CD8-positive, alpha-beta memory T cell (primary cell): ENCODE results near the gene SECISBP2L. TPM values are rescaled to one million over a fixed set of nuclear protein-coding genes. Genes with fewer than 3 reads are reported as not detected.

Experiments
- CTCF ChIA-PET: fragments of 350-600 bp; sonication (Branson Sonifier 250); formaldehyde crosslinking; loops from one replicate; lab custom pipeline; 2021; ENCODE audit warnings: antibody characterized with exemption; lab: Charles Lee
- POLR2A ChIA-PET: fragments of 350-600 bp; sonication (Branson Sonifier 250); formaldehyde crosslinking; loops from one replicate; lab custom pipeline; 2021; ENCODE audit warnings: antibody characterized with exemption; lab: Charles Lee
- DNase-seq, 5 donors: peaks; one replicate each; pipeline versions ENCODE4 v3.0.0 to v3.0.0-alpha.2; 2020 to 2022; ENCODE audit warnings: mixed read lengths in 1 of 5
- H3K27ac ChIP-seq: one replicate; pipeline ENCODE4 v1.7.0; 2013; ENCODE audit warnings: low read depth, mild to moderate bottlenecking, low read length, moderate library complexity
- H3K27me3 ChIP-seq: 2 replicates; pipeline ENCODE4 v1.7.0; 2013; ENCODE audit warnings: low read length, mild to moderate bottlenecking; ENCODE audit not compliant: insufficient read depth, poor library complexity, severe bottlenecking
- H3K36me3 ChIP-seq: 2 replicates; pipeline ENCODE4 v1.7.0; 2013; ENCODE audit warnings: mild to moderate bottlenecking, low read length, moderate library complexity; ENCODE audit not compliant: insufficient read depth
- H3K4me1 ChIP-seq: 2 replicates; pipeline ENCODE4 v1.7.0; 2013; ENCODE audit warnings: mild to moderate bottlenecking, low read length, moderate library complexity; ENCODE audit not compliant: insufficient read depth
- H3K4me3 ChIP-seq: 2 replicates; pipeline ENCODE4 v1.7.0; 2013; ENCODE audit warnings: mild to moderate bottlenecking, low read length
- H3K9me3 ChIP-seq: 2 replicates; pipeline ENCODE4 v1.7.0; 2013; ENCODE audit warnings: mild to moderate bottlenecking, low read length
- H3K27ac Mint-ChIP-seq, 8 donors: one replicate each; pipeline ENCODE4 v1.8.0; 2020 to 2021; ENCODE audit warnings: mixed read lengths in 8 of 8, mild to moderate bottlenecking in 6 of 8, inconsistent platforms in 3 of 8, moderate library complexity in 3 of 8
- H3K27me3 Mint-ChIP-seq, 2 donors: one replicate each; pipeline ENCODE4 v1.8.0; 2020 to 2021; ENCODE audit warnings: mixed read lengths in 2 of 2, mild to moderate bottlenecking in 1 of 2, moderate library complexity in 1 of 2
- H3K36me3 Mint-ChIP-seq, 3 donors: one replicate each; pipeline ENCODE4 v1.8.0; 2020 to 2021; ENCODE audit warnings: mixed read lengths in 3 of 3, inconsistent platforms in 1 of 3, mild to moderate bottlenecking in 1 of 3
- H3K4me1 Mint-ChIP-seq, 3 donors: one replicate each; pipeline ENCODE4 v1.8.0; 2020 to 2021; ENCODE audit warnings: mixed read lengths in 3 of 3, inconsistent platforms in 1 of 3, mild to moderate bottlenecking in 1 of 3
- H3K4me3 Mint-ChIP-seq, 7 donors: one replicate each; pipeline ENCODE4 v1.8.0; 2020 to 2021; ENCODE audit warnings: mixed read lengths in 7 of 7, mild to moderate bottlenecking in 6 of 7, moderate library complexity in 4 of 7, inconsistent platforms in 2 of 7
- H3K9me3 Mint-ChIP-seq, 5 donors: one replicate each; pipeline ENCODE4 v1.8.0; 2020 to 2022; ENCODE audit warnings: mixed read lengths in 5 of 5, mild to moderate bottlenecking in 3 of 5, moderate library complexity in 2 of 5, inconsistent platforms in 1 of 5
- polyA plus RNA-seq: library from polyadenylated mRNA; unstranded; fragments of 300-500 nt; fragmentation: Illumina TruSeq; gene quantifications from one replicate; pipeline ENCODE4 v1.2.3, GENCODE V29; 2021
- total RNA-seq, 2 experiments: library from RNA; stranded (reverse); gene quantifications; one replicate each; pipeline ENCODE4 v1.2.3, GENCODE V29; 2021

Gene SECISBP2L
- total and polyA plus RNA-seq, 3 experiments from 2014 or later, result 24.7 to 28.1 (median 27.2) TPM

DNA sequence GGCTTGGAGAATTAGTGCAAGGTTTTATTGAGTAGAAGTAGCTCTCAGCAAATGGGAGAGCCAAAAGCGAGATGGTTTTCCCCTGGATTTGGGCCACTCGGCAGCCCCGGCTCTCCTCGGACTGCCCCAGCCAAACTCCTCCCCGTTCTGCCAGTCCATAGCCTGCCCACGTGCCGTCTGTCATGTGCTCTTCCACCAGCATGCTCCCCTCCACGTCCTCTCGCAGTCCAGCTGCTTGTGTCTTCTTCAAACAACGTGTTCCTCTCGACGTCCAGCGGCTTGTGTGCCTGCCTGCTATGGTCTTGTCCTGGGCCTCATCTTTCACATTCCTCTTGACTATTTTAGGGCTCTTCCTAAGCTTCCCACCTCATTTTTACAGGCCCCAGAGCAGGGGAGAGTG lies 16.7 kb upstream of the SECISBP2L start:
- POLR2A ChIA-PET, result no interaction called here
- no peaks in the 10 kb centered on the region for H3K27me3 ChIP-seq
- H3K4me1 ChIP-seq, result peaks cover 25% of the 10 kb centered on the region
- no peak overlapping the region for H3K27ac ChIP-seq
- H3K4me3 Mint-ChIP-seq, result no peak overlapping the region
- no peaks in the 10 kb centered on the region for H3K4me1 Mint-ChIP-seq
- peaks cover 6 to 8% of the 10 kb centered on the region in 2 donors for H3K27me3 Mint-ChIP-seq
- no peaks in the 10 kb centered on the region for H3K9me3 Mint-ChIP-seq
- no peak for DNase-seq
- H3K36me3 ChIP-seq, result no peaks in the 10 kb centered on the region
- H3K36me3 Mint-ChIP-seq, result no peaks in the 10 kb centered on the region
- CTCF ChIA-PET, result no interaction called here
- no peak overlapping the region for H3K4me3 ChIP-seq
- no peaks in the 10 kb centered on the region for H3K9me3 ChIP-seq
- no peak overlapping the region for H3K27ac Mint-ChIP-seq

DNA sequence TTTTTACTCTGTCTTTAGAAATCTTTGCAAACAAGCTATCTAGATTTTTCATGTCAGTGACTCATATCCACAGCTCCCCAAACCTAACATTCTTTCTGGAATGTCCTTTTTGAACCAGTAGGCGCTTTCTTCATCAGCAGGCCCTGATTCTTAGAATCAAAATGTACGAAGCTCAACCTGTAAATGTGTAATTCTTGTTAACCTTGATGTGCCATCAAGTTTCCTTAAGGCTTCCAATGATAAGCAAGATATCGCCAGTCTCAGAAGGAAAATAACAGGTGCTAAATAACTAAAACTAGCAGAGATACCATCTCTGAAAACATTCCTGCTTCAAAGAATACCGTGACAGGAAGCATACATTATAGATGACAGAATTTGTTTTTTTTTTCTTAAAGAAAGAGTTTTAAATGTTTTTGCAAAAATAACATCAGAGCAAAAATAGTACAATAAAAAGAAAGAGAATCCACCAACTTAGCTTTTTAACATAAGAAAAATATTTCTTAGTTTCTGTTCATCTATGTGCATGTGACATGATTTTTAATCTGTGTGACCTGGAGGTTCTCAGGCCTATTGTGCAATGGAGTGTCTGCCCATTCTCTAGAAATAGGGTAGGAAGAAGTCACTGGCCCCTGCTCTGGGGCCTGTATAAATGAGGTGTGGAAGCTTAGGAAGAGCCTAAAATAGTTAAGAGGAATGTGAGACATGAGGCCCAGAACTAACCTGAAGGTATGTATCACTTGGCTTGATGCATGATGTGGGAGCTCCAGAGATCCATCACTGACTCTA lies 14.7 kb upstream of the SECISBP2L start:
- H3K27ac Mint-ChIP-seq, result peak overlapping the region in 1 of 8 donors; percentile 12
- CTCF ChIA-PET, result no interaction called here
- H3K27ac ChIP-seq, result no peak overlapping the region
- H3K27me3 ChIP-seq, result no peaks in the 10 kb centered on the region
- H3K27me3 Mint-ChIP-seq, result peaks cover 0 to 4% of the 10 kb centered on the region in 2 donors
- no peaks in the 10 kb centered on the region for H3K36me3 ChIP-seq
- no peaks in the 10 kb centered on the region for H3K4me1 Mint-ChIP-seq
- peaks cover 25% of the 10 kb centered on the region for H3K4me1 ChIP-seq
- no peak for DNase-seq
- no peaks in the 10 kb centered on the region for H3K9me3 ChIP-seq
- no peak overlapping the region for H3K4me3 Mint-ChIP-seq
- H3K4me3 ChIP-seq, result no peak overlapping the region
- no peaks in the 10 kb centered on the region for H3K36me3 Mint-ChIP-seq
- H3K9me3 Mint-ChIP-seq, result no peaks in the 10 kb centered on the region
- POLR2A ChIA-PET, result no interaction called here

DNA sequence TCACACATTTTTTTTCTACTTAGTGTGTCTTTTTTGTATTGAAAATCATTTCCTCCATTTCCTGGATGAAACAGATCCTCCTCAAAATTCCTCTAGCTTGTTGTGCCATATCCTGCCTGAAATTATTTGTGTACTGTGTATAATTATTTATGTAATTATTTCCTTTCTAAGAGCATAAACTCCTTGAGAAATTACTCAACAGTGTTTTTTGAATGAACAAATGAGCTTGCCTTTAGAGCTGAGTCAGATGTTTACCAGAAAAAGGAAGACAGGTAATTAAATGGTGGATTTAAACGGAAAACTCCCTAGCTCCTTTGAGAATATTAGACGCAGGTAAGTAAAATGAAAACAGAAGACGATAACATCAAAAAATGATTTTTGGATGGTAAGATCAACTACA lies 13.2 kb upstream of the SECISBP2L start:
- no peak for DNase-seq
- Histone ChIP-seq H3K9me3 (no peaks in the 10 kb centered on the region), H3K4me1 (peaks cover 23% of the 10 kb centered on the region), H3K27me3 (no peaks in the 10 kb centered on the region), H3K4me3 (no peak overlapping the region), H3K36me3 (no peaks in the 10 kb centered on the region), H3K27ac (no peak overlapping the region)
- H3K27ac Mint-ChIP-seq, result no peak overlapping the region
- H3K9me3 Mint-ChIP-seq, result no peaks in the 10 kb centered on the region
- ChIA-PET CTCF (no interaction called here), POLR2A (no interaction called here)
- no peak overlapping the region for H3K4me3 Mint-ChIP-seq
- no peaks in the 10 kb centered on the region for H3K4me1 Mint-ChIP-seq
- no peaks in the 10 kb centered on the region for H3K27me3 Mint-ChIP-seq
- H3K36me3 Mint-ChIP-seq, result no peaks in the 10 kb centered on the region

DNA sequence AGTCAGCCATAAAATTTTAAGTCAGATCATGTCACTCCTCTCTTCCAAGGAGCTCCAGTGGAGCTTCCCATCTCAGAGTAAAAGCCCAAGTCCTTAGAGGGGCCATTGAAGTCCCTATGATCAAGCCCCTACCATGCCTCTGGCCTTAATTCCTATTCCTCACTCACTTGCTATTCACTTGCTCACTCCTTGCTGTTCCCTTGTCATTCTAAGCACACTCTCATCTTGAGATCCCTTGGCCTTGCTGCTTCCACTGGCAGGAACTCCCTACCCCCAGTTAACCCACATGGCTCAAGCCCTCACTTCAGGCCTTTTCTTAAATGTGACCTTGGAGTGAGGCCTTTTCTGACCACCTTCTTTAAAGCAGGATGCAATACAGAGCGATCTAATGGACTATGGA lies 12.3 kb upstream of the SECISBP2L start:
- POLR2A ChIA-PET, result no interaction called here
- Histone ChIP-seq H3K36me3 (no peaks in the 10 kb centered on the region), H3K4me1 (peaks cover 16% of the 10 kb centered on the region), H3K27me3 (no peaks in the 10 kb centered on the region), H3K4me3 (no peak overlapping the region), H3K27ac (no peak overlapping the region), H3K9me3 (no peaks in the 10 kb centered on the region)
- Mint-ChIP-seq H3K4me1 (no peaks in the 10 kb centered on the region), H3K36me3 (no peaks in the 10 kb centered on the region), H3K9me3 (no peaks in the 10 kb centered on the region), H3K4me3 (no peak overlapping the region), H3K27me3 (no peaks in the 10 kb centered on the region), H3K27ac (peak overlapping the region in 1 of 8 donors; percentile 14)
- CTCF ChIA-PET, result interaction anchor here (1.1 kb wide), 1 partner anchor 12 kb away, joined by 3 read pairs; the partner anchor contains the start of gene SECISBP2L
- DNase-seq, result no peak

DNA sequence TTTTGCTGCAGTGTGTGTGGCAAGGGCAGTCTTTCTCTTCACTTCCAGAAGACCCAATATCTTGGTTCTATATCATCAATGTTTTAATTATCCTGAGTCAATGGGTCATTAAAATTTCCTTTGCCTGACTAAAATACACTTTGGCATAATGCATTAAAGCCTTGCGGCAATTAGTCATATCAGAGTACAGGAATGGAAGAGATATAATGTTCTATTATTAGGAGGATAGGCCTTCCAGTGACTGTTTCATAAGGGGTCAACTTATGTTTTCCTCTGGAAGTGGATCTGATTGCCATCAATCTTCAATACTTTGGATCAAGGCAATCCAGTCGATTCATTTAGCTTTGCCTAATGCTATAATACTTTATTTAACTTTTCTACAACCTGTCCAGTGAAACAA lies 9.4 kb upstream of the SECISBP2L start:
- Mint-ChIP-seq H3K4me1 (no peaks in the 10 kb centered on the region), H3K36me3 (no peaks in the 10 kb centered on the region), H3K9me3 (no peaks in the 10 kb centered on the region), H3K27ac (no peak overlapping the region), H3K4me3 (no peak overlapping the region), H3K27me3 (no peaks in the 10 kb centered on the region)
- Histone ChIP-seq H3K36me3 (no peaks in the 10 kb centered on the region), H3K4me1 (peaks cover 9% of the 10 kb centered on the region), H3K4me3 (no peak overlapping the region), H3K27me3 (no peaks in the 10 kb centered on the region), H3K27ac (no peak overlapping the region), H3K9me3 (no peaks in the 10 kb centered on the region)
- POLR2A ChIA-PET, result no interaction called here
- DNase-seq, result no peak
- CTCF ChIA-PET, result no interaction called here

DNA sequence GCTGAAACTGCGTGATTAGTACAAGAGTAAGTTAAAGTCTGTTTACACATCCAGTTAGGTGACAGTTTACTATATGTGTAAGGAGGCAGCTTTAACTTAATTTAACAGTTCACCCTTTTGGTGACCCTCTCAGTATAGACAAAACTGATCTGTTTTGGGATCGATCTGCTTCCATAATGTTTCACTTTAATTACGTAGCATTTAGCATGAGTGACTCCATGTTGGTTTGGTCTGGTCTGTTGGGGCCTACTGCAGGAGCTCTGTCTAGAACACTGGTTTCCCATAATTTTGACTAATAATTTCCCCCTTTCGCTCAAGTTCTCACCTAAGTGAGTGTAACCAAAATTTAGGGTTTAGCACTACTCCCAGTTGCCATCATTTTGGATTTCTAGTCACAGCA lies 6.4 kb upstream of the SECISBP2L start:
- no peak overlapping the region for H3K27ac Mint-ChIP-seq
- H3K27me3 Mint-ChIP-seq, result no peaks in the 10 kb centered on the region
- no peak overlapping the region for H3K4me3 Mint-ChIP-seq
- no peaks in the 10 kb centered on the region for H3K9me3 Mint-ChIP-seq
- no peaks in the 10 kb centered on the region for H3K36me3 ChIP-seq
- H3K27me3 ChIP-seq, result no peaks in the 10 kb centered on the region
- H3K36me3 Mint-ChIP-seq, result no peaks in the 10 kb centered on the region
- no peaks in the 10 kb centered on the region for H3K9me3 ChIP-seq
- H3K4me1 Mint-ChIP-seq, result no peaks in the 10 kb centered on the region
- ChIA-PET POLR2A (no interaction called here), CTCF (no interaction called here)
- no peak overlapping the region for H3K4me3 ChIP-seq
- DNase-seq, result no peak
- no peak overlapping the region for H3K27ac ChIP-seq
- no peaks in the 10 kb centered on the region for H3K4me1 ChIP-seq

DNA sequence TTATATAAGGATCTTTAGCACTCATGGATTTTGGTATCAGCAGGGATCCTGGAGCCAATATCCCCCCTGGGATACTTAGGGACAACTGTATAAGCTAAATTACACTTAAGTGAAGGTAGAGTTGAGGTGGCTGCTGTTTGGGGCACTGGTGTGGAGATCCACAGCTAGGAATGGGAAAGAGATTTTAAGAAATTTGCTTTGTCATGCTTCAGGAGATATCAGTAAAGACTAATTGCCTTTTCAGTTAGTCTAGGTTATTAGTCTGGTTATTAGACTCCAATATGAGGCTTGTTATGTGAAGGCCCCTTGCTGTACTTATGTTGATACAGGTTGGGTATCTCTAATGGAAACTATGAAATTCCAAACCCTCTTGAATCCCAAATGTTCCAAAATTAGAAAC lies 1.2 kb upstream of the SECISBP2L start:
- H3K36me3 ChIP-seq, result no peaks in the 10 kb centered on the region
- ChIA-PET POLR2A (interaction anchor here (2.1 kb wide), 1 partner anchor 169 kb away, joined by 9 read pairs; the partner anchor contains the start of gene EID1), CTCF (interaction anchor here (0.9 to 1.5 kb wide), 2 partner anchors 109 to 169 kb away, joined by 3 to 4 read pairs; partner anchors contain the start of genes COPS2 and EID1)
- peaks cover 23% of the 10 kb centered on the region for H3K4me1 ChIP-seq
- peak overlapping the region in 7 of 8 donors; percentile 9 to 94 (median 76) for H3K27ac Mint-ChIP-seq
- no peaks in the 10 kb centered on the region for H3K9me3 Mint-ChIP-seq
- no peaks in the 10 kb centered on the region for H3K9me3 ChIP-seq
- no peak overlapping the region for H3K27ac ChIP-seq
- H3K4me1 Mint-ChIP-seq, result peaks cover 22 to 34% (median 29%) of the 10 kb centered on the region in 3 donors
- no peak overlapping the region for H3K4me3 ChIP-seq
- no peaks in the 10 kb centered on the region for H3K27me3 Mint-ChIP-seq
- no peak for DNase-seq
- H3K27me3 ChIP-seq, result no peaks in the 10 kb centered on the region
- H3K36me3 Mint-ChIP-seq, result peaks cover 0 to 11% (median 0%) of the 10 kb centered on the region in 3 donors
- peak overlapping the region in 3 of 7 donors; percentile 44 to 98 (median 94) for H3K4me3 Mint-ChIP-seq

DNA sequence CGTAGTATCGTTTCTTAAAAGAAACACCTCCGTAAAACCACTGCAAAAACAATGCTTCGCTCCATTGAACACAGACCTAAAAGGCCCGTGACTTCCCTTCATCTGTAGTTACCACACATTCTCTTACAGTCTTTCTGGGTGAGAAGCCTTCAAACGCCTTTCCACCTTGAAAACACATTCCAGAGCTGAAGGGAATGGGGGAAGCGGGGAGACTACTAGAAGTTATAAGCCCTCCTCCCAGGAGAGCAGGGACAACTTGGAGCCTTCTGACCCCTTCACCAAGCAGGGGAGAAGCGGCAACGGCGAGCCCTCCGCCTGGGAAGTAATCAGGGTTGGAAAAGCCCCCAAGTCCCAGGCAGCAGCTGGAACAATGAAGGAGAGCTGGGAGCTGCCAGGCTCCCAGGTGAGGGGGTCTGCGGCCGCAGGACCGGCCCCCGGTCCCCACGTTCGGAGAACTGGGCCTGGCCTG lies 461 bp downstream of the SECISBP2L start:
- no peaks in the 10 kb centered on the region for H3K9me3 ChIP-seq
- H3K27ac ChIP-seq, result peak overlapping the region; percentile 80
- H3K27ac Mint-ChIP-seq, result peak overlapping the region; percentile 80 to 96 (median 92)
- H3K4me1 Mint-ChIP-seq, result peaks cover 37 to 51% (median 46%) of the 10 kb centered on the region in 3 donors
- H3K36me3 Mint-ChIP-seq, result peaks cover 0 to 11% (median 6%) of the 10 kb centered on the region in 3 donors
- POLR2A ChIA-PET, result interaction anchor here (0.5 to 2.1 kb wide), 4 partner anchors 110 to 714 kb away, joined by 3 to 9 read pairs (median 4); partner anchors contain the start of genes COPS2, DUT and EID1
- no peaks in the 10 kb centered on the region for H3K9me3 Mint-ChIP-seq
- no peaks in the 10 kb centered on the region for H3K36me3 ChIP-seq
- H3K27me3 ChIP-seq, result no peaks in the 10 kb centered on the region
- peak overlapping the region; percentile 87 to 98 (median 96) for H3K4me3 Mint-ChIP-seq
- no peaks in the 10 kb centered on the region for H3K27me3 Mint-ChIP-seq
- H3K4me1 ChIP-seq, result peaks cover 27% of the 10 kb centered on the region
- H3K4me3 ChIP-seq, result peak overlapping the region; percentile 91
- no peak for DNase-seq
- CTCF ChIA-PET, result interaction anchor here (1.5 to 1.7 kb wide), 3 partner anchors 13 to 168 kb away, joined by 3 to 4 read pairs (median 4); partner anchors contain the start of gene EID1
